Panc1 (cell line): Measurements from ENCODE around the gene ARHGAP33. TPM values are rescaled to one million over a fixed set of nuclear protein-coding genes. Genes with fewer than 3 reads are reported as not detected.

Experiments used
- ATAC-seq: fragments of 200-7000 bp; cut with Tn5 transposase; 2 replicates; pipeline ENCODE4 v1.9.1; 2020; ENCODE audit warnings: mild to moderate bottlenecking, moderate library complexity
- BruUV-seq: library from RNA; stranded (reverse); fragments of 400-500 nt; replicated peaks from 2 replicates; lab custom pipeline; 2021; lab: Mats Ljungman, UMichigan
- CTCF ChIA-PET: fragments of 300-600 bp; sonication (Branson Sonifier 250); formaldehyde crosslinking; loops from one replicate; lab custom pipeline; 2022; ENCODE audit warnings: antibody characterized with exemption; lab: Charles Lee
- POLR2A ChIA-PET: fragments of 300-600 bp; sonication (Branson Sonifier 250); formaldehyde crosslinking; loops from one replicate; lab custom pipeline; 2022; ENCODE audit warnings: antibody characterized with exemption; lab: Charles Lee
- DNase-seq: peaks from one replicate; pipeline ENCODE4 v3.0.0-alpha.2; 2010; ENCODE audit warnings: low read depth, low spot score
- H3K27ac ChIP-seq: 2 replicates; pipeline ENCODE4 v1.5.1; 2011; ENCODE audit warnings: mild to moderate bottlenecking, low read length, inconsistent platforms
- H3K27me3 ChIP-seq: fragments of 200-500 bp; sonication (Bioruptor generic); 2 replicates; pipeline ENCODE4 v1.6.0; 2014; ENCODE audit warnings: low read length, inconsistent platforms; ENCODE audit not compliant: control insufficient read depth, insufficient read depth
- H3K36me3 ChIP-seq: fragments of 200-500 bp; sonication (Bioruptor generic); 2 replicates; pipeline ENCODE4 v1.5.1; 2014; ENCODE audit warnings: inconsistent platforms, mild to moderate bottlenecking, low read length, moderate library complexity; ENCODE audit not compliant: control insufficient read depth, insufficient read depth
- H3K4me1 ChIP-seq: 2 replicates; pipeline ENCODE4 v1.5.1; 2011; ENCODE audit warnings: inconsistent platforms, mild to moderate bottlenecking, low read length, moderate library complexity; ENCODE audit not compliant: control insufficient read depth, insufficient read depth
- H3K4me3 ChIP-seq, 2 experiments: 2 replicates each; pipeline ENCODE4 v1.5.1; 2011 to 2012; ENCODE audit warnings: low read depth in 2 of 2, low read length in 2 of 2, mild to moderate bottlenecking in 2 of 2, inconsistent platforms in 1 of 2, moderate library complexity in 1 of 2
- H3K9me3 ChIP-seq: fragments of 200-500 bp; sonication (Bioruptor generic); 2 replicates; pipeline ENCODE4 v1.5.1; 2014; ENCODE audit warnings: low read depth, mild to moderate bottlenecking, inconsistent platforms, low read length, moderate library complexity; ENCODE audit not compliant: control insufficient read depth, insufficient read depth
- CTCF ChIP-seq: fragments of 450-650 bp; IDR thresholded peaks from 2 replicates; pipeline ENCODE4 v1.5.1; 2017; ENCODE audit warnings: mild to moderate bottlenecking
- POLR2AphosphoS5 ChIP-seq: IDR thresholded peaks from 2 replicates; pipeline ENCODE4 v1.6.1; 2012; ENCODE audit warnings: mild to moderate bottlenecking, low read depth, low read length, moderate library complexity
- REST ChIP-seq, 2 experiments: IDR thresholded peaks; 2 replicates each; pipeline ENCODE4 v1.6.1; 2011 to 2012; ENCODE audit warnings: low read depth in 2 of 2, control low read depth in 1 of 2, low read length in 1 of 2, mild to moderate bottlenecking in 1 of 2, moderate library complexity in 1 of 2; ENCODE audit not compliant: insufficient read depth in 1 of 2
- SIN3A ChIP-seq: IDR thresholded peaks from 2 replicates; pipeline ENCODE4 v1.6.1; 2012; ENCODE audit warnings: low read depth, mild to moderate bottlenecking, low read length, moderate library complexity, borderline replicate concordance; ENCODE audit not compliant: insufficient read depth
- TCF7L2 ChIP-seq: IDR thresholded peaks from 2 replicates; pipeline ENCODE4 v1.6.1; 2011; ENCODE audit warnings: mild to moderate bottlenecking, low read depth, low read length, inconsistent platforms
- in situ Hi-C: cut with HindIII; loops from 2 replicates; pipeline ENCODE4 v1.10.0; 2016; ENCODE audit warnings: low sequenced_read_pairs, low pct_unique_long_range_greater_than_20kb
- intact Hi-C: fragments of 100-400 bp; cut with micrococcal nuclease; formaldehyde crosslinking; loops from one replicate; pipeline ENCODE4 v1.10.0; 2022; ENCODE audit not compliant: unreplicated experiment
- total RNA-seq: library from RNA; stranded (reverse); gene quantifications from one replicate; pipeline ENCODE4 v1.2.1, GENCODE V29; 2021; ENCODE audit not compliant: unreplicated experiment

ARHGAP33 gene
- total RNA-seq, 1 experiment from 2014 or later: 35.8 TPM

GRCh38 chr19:35731353-35731752 is 44.0 kb upstream of the ARHGAP33 start:
- DNase-seq: no peak

GRCh38 chr19:35731779-35732405 is 43.5 kb upstream of the ARHGAP33 start:
- no peaks in the 10 kb centered on the region for H3K9me3 ChIP-seq
- no peaks in the 10 kb centered on the region for H3K4me1 ChIP-seq
- ATAC-seq (no peak), DNase-seq (no peak)
- no peak overlapping the region for H3K4me3 ChIP-seq
- ChIA-PET CTCF (no interaction called here), POLR2A (no interaction called here)
- intact Hi-C loops: no loop called here
- no peak overlapping the region for H3K27ac ChIP-seq
- H3K27me3 ChIP-seq: no peaks in the 10 kb centered on the region
- no peak for TF ChIP-seq SIN3A
- TF ChIP-seq CTCF: no peak
- no peak for TF ChIP-seq POLR2AphosphoS5
- TF ChIP-seq TCF7L2: no peak
- no peak for TF ChIP-seq REST (IDR thresholded peaks at IDR 0.05; ENCODE audit: insufficient read depth in 1 of 2, low read depth in 2 of 2, low read length in 1 of 2)
- peaks cover 11% of the 10 kb centered on the region for H3K36me3 ChIP-seq
- BruUV-seq: no TSS peak
- in situ Hi-C loops: no loop called here

More at GRCh38 chr19:35731353-35731752, 44.0 kb upstream of the ARHGAP33 start:
- Histone ChIP-seq H3K9me3 (no peaks in the 10 kb centered on the region), H3K4me3 (no peak overlapping the region), H3K4me1 (no peaks in the 10 kb centered on the region), H3K36me3 (peaks cover 11% of the 10 kb centered on the region), H3K27me3 (no peaks in the 10 kb centered on the region), H3K27ac (no peak overlapping the region)
- intact Hi-C loops: no loop called here
- TF ChIP-seq TCF7L2: no peak
- TF ChIP-seq SIN3A: no peak
- TF ChIP-seq REST (IDR thresholded peaks at IDR 0.05; ENCODE audit: insufficient read depth in 1 of 2, low read depth in 2 of 2, low read length in 1 of 2): no peak
- TF ChIP-seq POLR2AphosphoS5: no peak
- TF ChIP-seq CTCF: no peak
- in situ Hi-C loops: no loop called here
- no peak; the same call in 1 of the 2 replicates for ATAC-seq
- TSS peak; percentile 18 for BruUV-seq
- CTCF ChIA-PET: no interaction called here
- POLR2A ChIA-PET: interaction anchor here (0.5 kb wide), 1 partner anchor 271 kb away, joined by 3 read pairs; no protein-coding TSS in a partner anchor
